Prostate gland (tissue), 2 donors: Measurements from ENCODE around the gene ACOT8.

Experiments used
- POLR2A ChIP-seq: fragments of 450-650 bp; IDR thresholded peaks from one replicate; pipeline ENCODE4 v1.6.1; 2016; ENCODE audit warnings: antibody characterized with exemption, mild to moderate bottlenecking
- POLR2AphosphoS5 ChIP-seq: sonication (generic); formaldehyde crosslinking; IDR thresholded peaks from one replicate; pipeline ENCODE4 v1.6.1; 2017; ENCODE audit warnings: antibody characterized with exemption
- TF ChIP-seq, protein P1 (sequence below), 4 experiments: fragments of 200-600 bp in 2 of 4; fragments of 450-650 bp in 2 of 4; sonication (generic) in 2 of 4; IDR thresholded peaks; 1 replicate in 3 of 4; 2 replicates in 1 of 4; pipeline ENCODE4 v1.5.1; 2016 to 2019; ENCODE audit warnings: antibody characterized with exemption in 4 of 4, mild to moderate bottlenecking in 2 of 4, moderate library complexity in 2 of 4

DNA sequence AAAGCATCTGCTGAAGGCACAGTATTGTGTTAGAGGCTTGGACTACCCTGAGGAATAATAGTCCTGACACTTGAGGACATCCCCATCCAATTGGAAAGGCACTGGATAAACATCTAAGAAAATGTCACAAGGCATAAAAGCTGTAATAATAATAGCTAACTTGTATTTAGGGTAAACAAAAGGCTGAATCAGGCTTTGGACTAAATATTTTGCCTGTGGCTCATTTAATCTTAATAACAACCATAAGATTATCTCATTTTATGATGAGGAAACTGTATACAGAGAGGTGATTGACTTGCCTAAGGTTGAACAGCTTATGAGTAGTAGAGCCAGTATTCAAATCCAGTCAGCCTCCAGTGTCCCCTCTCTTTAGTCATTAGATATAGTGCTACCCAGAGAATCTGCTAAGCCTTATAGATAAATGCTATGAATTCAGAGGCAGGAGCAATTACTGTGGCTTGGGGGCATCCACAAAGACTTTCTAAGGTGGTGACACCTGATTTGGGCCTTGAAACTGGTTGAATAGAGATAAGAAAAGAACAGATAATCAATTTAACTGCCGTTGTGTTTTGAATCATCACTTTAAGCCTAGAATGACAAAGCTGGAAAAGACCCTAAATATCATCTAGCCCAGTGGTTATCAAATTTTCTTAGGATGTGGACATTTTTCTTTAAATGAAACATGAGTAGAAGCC lies 16.4 kb upstream of the ACOT8 start:
- no peak for TF ChIP-seq POLR2A
- TF ChIP-seq, protein P1, sequence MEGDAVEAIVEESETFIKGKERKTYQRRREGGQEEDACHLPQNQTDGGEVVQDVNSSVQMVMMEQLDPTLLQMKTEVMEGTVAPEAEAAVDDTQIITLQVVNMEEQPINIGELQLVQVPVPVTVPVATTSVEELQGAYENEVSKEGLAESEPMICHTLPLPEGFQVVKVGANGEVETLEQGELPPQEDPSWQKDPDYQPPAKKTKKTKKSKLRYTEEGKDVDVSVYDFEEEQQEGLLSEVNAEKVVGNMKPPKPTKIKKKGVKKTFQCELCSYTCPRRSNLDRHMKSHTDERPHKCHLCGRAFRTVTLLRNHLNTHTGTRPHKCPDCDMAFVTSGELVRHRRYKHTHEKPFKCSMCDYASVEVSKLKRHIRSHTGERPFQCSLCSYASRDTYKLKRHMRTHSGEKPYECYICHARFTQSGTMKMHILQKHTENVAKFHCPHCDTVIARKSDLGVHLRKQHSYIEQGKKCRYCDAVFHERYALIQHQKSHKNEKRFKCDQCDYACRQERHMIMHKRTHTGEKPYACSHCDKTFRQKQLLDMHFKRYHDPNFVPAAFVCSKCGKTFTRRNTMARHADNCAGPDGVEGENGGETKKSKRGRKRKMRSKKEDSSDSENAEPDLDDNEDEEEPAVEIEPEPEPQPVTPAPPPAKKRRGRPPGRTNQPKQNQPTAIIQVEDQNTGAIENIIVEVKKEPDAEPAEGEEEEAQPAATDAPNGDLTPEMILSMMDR (IDR thresholded peaks at IDR 0.05) = no peak
- no peak for TF ChIP-seq POLR2AphosphoS5
